GM21528 (cell line): Measurements from ENCODE around the gene LRPAP1.
"Not testable (repeated sequence)": the region's sequence is repeated elsewhere in the genome, so short reads cannot be mapped to it uniquely, and the experiment has no call there.

Experiments used
- ATAC-seq: cut with Tn5 transposase; IDR thresholded peaks from one replicate; pipeline ENCODE4 v1.9.1; 2021; ENCODE audit warnings: mild to moderate bottlenecking, moderate library complexity; ENCODE audit not compliant: unreplicated experiment, low FRiP score

The LRPAP1 gene

GRCh38 chr4:3535812-3536211 lies 3.6 kb upstream of the LRPAP1 start:
- not testable (repeated sequence) for ATAC-seq

- ATAC-seq, result no peak
Measured at GRCh38 chr4:3533423-3533820, 1.2 kb upstream of the LRPAP1 start.

- peak; percentile 38 for ATAC-seq
Measured at GRCh38 chr4:3532751-3533422, 665 bp upstream of the LRPAP1 start.

GRCh38 chr4:3531318-3531878 lies 824 bp downstream of the LRPAP1 start:
- peak; percentile 1 for ATAC-seq

- no peak for ATAC-seq
Measured at GRCh38 chr4:3530663-3531254, 1.5 kb downstream of the LRPAP1 start.

GRCh38 chr4:3530051-3530450 lies 2.2 kb downstream of the LRPAP1 start:
- no peak for ATAC-seq

- ATAC-seq, result no peak
Measured at GRCh38 chr4:3529363-3529762, 2.9 kb downstream of the LRPAP1 start.

- ATAC-seq, result no peak
Measured at GRCh38 chr4:3527914-3528876, 4.0 kb downstream of the LRPAP1 start.

- ATAC-seq, result no peak
Measured at GRCh38 chr4:3527101-3527913, 4.9 kb downstream of the LRPAP1 start.

GRCh38 chr4:3526456-3526855 lies 5.8 kb downstream of the LRPAP1 start:
- ATAC-seq, result no peak

- no peak for ATAC-seq
Measured at GRCh38 chr4:3525532-3526430, 6.4 kb downstream of the LRPAP1 start.

GRCh38 chr4:3524920-3525319 lies 7.3 kb downstream of the LRPAP1 start:
- ATAC-seq, result no peak

- ATAC-seq, result no peak
Measured at GRCh38 chr4:3524349-3524748, 7.9 kb downstream of the LRPAP1 start.

- ATAC-seq, result no peak
Measured at GRCh38 chr4:3523628-3524221, 8.5 kb downstream of the LRPAP1 start.

GRCh38 chr4:3523146-3523627 lies 9.0 kb downstream of the LRPAP1 start:
- ATAC-seq, result no peak

GRCh38 chr4:3522651-3523050 lies 9.6 kb downstream of the LRPAP1 start:
- ATAC-seq, result no peak

GRCh38 chr4:3522326-3522640 lies 9.9 kb downstream of the LRPAP1 start:
- no peak for ATAC-seq

GRCh38 chr4:3521621-3522325 lies 10.4 kb downstream of the LRPAP1 start:
- ATAC-seq, result no peak
